ENCODE results near the gene DNAL1. TPM values are rescaled to one million over a fixed set of nuclear protein-coding genes. Genes with fewer than 3 reads are reported as not detected.

DNAL1 gene
- total and polyA plus RNA-seq, 2 donors = 4.1 to 6.0 TPM

DNA sequence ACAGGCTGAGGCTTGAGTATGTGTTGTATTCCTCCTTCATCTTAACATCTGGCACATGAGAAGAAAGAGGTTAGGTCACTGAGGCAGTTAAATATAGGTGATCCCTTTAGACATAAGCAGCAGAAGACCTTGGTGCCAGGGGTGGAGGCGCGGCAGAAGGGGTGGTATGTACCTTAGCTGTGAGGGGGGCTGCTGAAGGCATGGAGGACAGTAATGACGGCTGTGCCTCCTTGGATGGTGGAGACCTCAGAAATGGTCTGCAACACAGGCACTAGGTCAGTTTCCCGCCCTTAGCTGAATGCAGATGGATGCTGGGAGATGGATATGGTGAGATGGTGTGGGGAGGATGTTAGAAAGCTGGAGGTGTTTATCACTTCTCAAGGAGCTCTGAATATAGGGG lies 70.9 kb downstream of the DNAL1 start:
- DNase-seq (ENCODE audit: low read depth in 6 of 9, low spot score in 9 of 9) = no peak

DNA sequence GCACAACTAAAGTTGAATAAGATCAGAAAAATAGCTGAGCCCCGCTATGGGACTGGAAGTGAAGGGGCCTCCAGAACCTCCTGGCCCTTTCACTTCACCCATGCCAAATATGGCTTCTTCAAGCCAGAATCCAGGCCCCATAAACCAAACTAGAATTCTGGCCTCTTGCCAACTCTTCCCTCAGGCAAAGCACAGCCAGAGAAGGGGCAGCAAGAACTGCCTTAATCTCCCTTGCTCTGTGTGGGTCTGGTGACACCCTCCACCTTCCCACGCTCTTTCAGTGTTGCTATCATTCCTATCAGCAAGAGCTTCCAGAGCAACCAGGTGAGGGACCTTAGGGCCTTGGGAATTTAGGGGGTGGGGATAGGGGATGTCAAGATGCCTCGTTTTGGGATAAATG lies 72.5 kb downstream of the DNAL1 start:
- no peak overlapping the region for H3K4me3 ChIP-seq (ENCODE audit: low read length in 2 of 2)
- no peaks in the 10 kb centered on the region for H3K9me3 ChIP-seq (ENCODE audit: control insufficient read depth in 2 of 2, insufficient read depth in 1 of 2, low read length in 1 of 2)
- peaks cover 42 to 55% of the 10 kb centered on the region in 2 donors for H3K36me3 ChIP-seq (ENCODE audit: control insufficient read depth in 2 of 2, insufficient read depth in 2 of 2, low read length in 1 of 2)
- 97% methylated on average over 3 of the region's 3 CpGs for WGBS
- H3K27me3 ChIP-seq (ENCODE audit: control insufficient read depth in 2 of 2, insufficient read depth in 1 of 2, low read length in 1 of 2) = no peaks in the 10 kb centered on the region
- H3K27ac ChIP-seq (ENCODE audit: low read depth in 1 of 2, low read length in 1 of 2) = no peak overlapping the region
- H3K4me1 ChIP-seq (ENCODE audit: control insufficient read depth in 2 of 2, insufficient read depth in 2 of 2, low read length in 2 of 2) = peaks cover 5 to 22% of the 10 kb centered on the region in 2 donors
- no peak for DNase-seq (ENCODE audit: low read depth in 6 of 9, low spot score in 9 of 9)

More for the DNA sequence above, 70.9 kb downstream of the DNAL1 start:
- Histone ChIP-seq H3K9me3 (ENCODE audit: control insufficient read depth in 2 of 2, insufficient read depth in 1 of 2, low read length in 1 of 2) (no peaks in the 10 kb centered on the region), H3K4me1 (ENCODE audit: control insufficient read depth in 2 of 2, insufficient read depth in 2 of 2, low read length in 2 of 2) (peaks cover 5 to 25% of the 10 kb centered on the region in 2 donors), H3K4me3 (ENCODE audit: low read length in 2 of 2) (no peak overlapping the region), H3K27ac (ENCODE audit: low read depth in 1 of 2, low read length in 1 of 2) (no peak overlapping the region), H3K27me3 (ENCODE audit: control insufficient read depth in 2 of 2, insufficient read depth in 1 of 2, low read length in 1 of 2) (no peaks in the 10 kb centered on the region), H3K36me3 (ENCODE audit: control insufficient read depth in 2 of 2, insufficient read depth in 2 of 2, low read length in 1 of 2) (peaks cover 32 to 39% of the 10 kb centered on the region in 2 donors)
- WGBS = 98% methylated on average over 4 of the region's 4 CpGs

DNA sequence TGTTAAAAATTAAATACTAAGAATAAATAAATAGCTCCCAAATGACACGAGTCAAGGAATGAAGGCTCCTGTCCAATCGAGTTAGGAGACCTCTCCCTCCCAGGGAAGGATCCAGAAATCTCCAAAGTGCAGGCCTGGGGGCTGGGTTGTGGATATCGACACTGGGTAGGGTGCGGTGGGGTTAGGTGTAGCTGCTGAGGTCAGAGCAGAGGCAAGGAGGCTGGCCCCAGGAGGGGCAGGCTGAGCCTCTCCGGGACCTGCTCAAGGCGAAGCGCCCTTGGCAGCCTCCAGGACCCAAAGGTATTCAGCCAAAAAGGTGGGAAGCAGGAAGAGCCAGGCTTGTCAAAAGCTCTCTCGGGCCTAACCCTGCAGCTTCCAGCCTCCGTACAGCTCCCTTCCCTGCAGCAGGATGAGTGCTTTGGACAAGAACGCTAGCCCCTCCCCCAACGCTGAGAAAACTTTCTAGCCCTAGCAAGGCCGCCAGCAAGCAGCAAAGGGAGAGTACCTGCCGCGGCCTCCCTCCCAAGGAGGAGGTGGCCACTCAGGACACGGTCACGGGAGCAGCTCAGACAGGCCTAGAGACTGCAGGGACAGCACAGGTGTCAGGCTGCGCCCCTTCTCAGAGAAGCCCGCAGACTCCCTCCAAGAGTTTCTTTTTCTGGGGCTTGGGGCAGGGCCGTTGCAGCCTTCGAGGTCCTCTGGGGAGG lies 73.1 kb downstream of the DNAL1 start:
- Histone ChIP-seq H3K4me1 (ENCODE audit: control insufficient read depth in 2 of 2, insufficient read depth in 2 of 2, low read length in 2 of 2) (peaks cover 5 to 16% of the 10 kb centered on the region in 2 donors), H3K36me3 (ENCODE audit: control insufficient read depth in 2 of 2, insufficient read depth in 2 of 2, low read length in 1 of 2) (peaks cover 48 to 61% of the 10 kb centered on the region in 2 donors), H3K27ac (ENCODE audit: low read depth in 1 of 2, low read length in 1 of 2) (peak overlapping the region; percentile 25 to 64), H3K4me3 (ENCODE audit: low read length in 2 of 2) (no peak overlapping the region), H3K9me3 (ENCODE audit: control insufficient read depth in 2 of 2, insufficient read depth in 1 of 2, low read length in 1 of 2) (no peaks in the 10 kb centered on the region), H3K27me3 (ENCODE audit: control insufficient read depth in 2 of 2, insufficient read depth in 1 of 2, low read length in 1 of 2) (no peaks in the 10 kb centered on the region)
- 94% methylated on average over 20 of the region's 20 CpGs for WGBS
- DNase-seq (ENCODE audit: low read depth in 6 of 9, low spot score in 9 of 9) = no peak

DNA sequence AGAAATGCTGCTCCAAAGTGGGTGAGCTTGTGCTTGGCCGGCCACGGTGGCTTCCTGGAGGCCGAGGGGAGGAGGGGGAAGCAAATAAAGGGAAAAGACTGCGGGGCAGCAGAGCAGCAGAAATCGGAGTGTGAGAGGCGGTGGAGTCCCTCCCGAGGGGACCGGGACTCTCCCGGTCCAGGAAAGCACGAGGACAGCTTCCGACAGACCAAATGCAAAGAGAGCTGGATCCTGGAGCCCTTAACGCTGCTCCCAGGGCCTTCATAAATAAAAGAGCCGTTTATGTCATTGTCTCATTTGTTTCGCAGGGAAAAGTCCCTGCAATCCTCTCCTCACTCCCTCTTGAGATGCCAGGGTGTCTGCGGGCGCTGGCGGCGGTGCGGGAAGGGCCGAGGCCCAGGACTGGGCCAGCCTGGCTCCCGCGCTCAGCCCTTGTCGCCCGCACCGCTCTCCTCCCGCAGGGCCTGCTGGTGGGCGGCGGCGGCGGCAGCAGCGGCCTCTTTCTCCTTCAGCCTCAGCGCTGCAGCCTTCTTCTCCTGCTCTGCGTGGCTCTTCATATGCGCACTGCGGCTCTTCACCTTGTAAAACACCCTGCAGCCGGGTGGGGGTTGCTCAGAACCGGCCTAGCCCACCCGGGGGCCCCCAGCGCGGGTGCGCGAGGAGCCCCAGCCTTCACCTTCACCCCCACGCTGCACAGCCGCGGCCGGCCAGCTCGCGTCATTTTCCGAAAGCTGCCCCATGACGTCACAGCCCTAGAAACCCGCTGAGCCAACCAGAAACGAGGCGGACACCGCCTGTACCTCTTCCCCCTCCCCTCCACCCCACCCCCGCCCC lies 73.8 kb downstream of the DNAL1 start:
- H3K36me3 ChIP-seq (ENCODE audit: control insufficient read depth in 2 of 2, insufficient read depth in 2 of 2, low read length in 1 of 2) = peaks cover 49 to 68% of the 10 kb centered on the region in 2 donors
- 95% methylated on average over 55 of the region's 55 CpGs for WGBS
- no peaks in the 10 kb centered on the region for H3K9me3 ChIP-seq (ENCODE audit: control insufficient read depth in 2 of 2, insufficient read depth in 1 of 2, low read length in 1 of 2)
- peak overlapping the region; percentile 25 to 64 for H3K27ac ChIP-seq (ENCODE audit: low read depth in 1 of 2, low read length in 1 of 2)
- H3K4me1 ChIP-seq (ENCODE audit: control insufficient read depth in 2 of 2, insufficient read depth in 2 of 2, low read length in 2 of 2) = peaks cover 5 to 9% of the 10 kb centered on the region in 2 donors
- no peaks in the 10 kb centered on the region for H3K27me3 ChIP-seq (ENCODE audit: control insufficient read depth in 2 of 2, insufficient read depth in 1 of 2, low read length in 1 of 2)
- no peak overlapping the region for H3K4me3 ChIP-seq (ENCODE audit: low read length in 2 of 2)
- no peak for DNase-seq (ENCODE audit: low read depth in 6 of 9, low spot score in 9 of 9)

DNA sequence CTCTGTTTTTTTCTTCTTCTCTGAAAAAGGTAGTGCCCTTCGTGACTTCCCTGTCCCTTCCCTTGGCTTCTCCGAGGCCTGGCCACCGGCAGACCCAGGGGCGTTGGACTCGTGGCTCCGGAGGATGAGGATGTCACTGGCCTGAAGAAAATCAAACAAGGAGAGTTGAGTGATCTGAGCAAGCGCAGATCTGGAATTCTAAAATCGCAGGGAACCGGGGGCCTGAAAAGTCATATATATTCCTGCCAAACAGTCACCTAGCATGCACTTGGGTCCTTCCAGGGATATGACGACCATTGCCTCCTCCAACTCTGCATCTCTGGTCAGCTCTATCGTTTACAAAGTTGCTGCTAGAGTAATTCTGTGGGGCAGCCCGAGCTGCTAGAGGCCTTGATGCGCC lies 74.6 kb downstream of the DNAL1 start:
- Histone ChIP-seq H3K9me3 (ENCODE audit: control insufficient read depth in 2 of 2, insufficient read depth in 1 of 2, low read length in 1 of 2) (no peaks in the 10 kb centered on the region), H3K27ac (ENCODE audit: low read depth in 1 of 2, low read length in 1 of 2) (peak overlapping the region in 1 of 2 donors; percentile 65), H3K27me3 (ENCODE audit: control insufficient read depth in 2 of 2, insufficient read depth in 1 of 2, low read length in 1 of 2) (no peaks in the 10 kb centered on the region), H3K4me1 (ENCODE audit: control insufficient read depth in 2 of 2, insufficient read depth in 2 of 2, low read length in 2 of 2) (peaks cover 4 to 11% of the 10 kb centered on the region in 2 donors), H3K36me3 (ENCODE audit: control insufficient read depth in 2 of 2, insufficient read depth in 2 of 2, low read length in 1 of 2) (peaks cover 56 to 75% of the 10 kb centered on the region in 2 donors), H3K4me3 (ENCODE audit: low read length in 2 of 2) (no peak overlapping the region)
- 96% methylated on average over 13 of the region's 13 CpGs for WGBS
- no peak for DNase-seq (ENCODE audit: low read depth in 6 of 9, low spot score in 9 of 9)

DNA sequence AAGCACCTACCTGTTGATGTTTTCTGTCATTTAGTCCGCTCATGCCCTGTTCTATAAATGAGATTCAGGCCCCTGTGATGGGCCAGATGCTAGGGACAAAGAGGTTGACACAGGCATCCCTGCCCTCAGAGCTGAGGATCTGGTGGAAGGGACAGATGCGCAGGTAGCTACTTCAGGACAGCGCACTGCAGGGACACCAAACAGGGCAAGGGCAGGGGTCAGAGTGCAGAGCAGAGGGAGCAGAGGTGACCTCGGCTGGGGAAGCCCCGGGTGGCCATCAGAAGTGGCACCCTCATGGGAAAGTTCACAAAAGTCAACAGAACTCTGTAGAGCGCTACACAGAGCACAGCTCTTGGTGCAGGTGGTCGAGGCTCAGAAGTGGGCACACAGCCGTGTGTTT lies 75.0 kb downstream of the DNAL1 start:
- no peaks in the 10 kb centered on the region for H3K9me3 ChIP-seq (ENCODE audit: control insufficient read depth in 2 of 2, insufficient read depth in 1 of 2, low read length in 1 of 2)
- H3K27me3 ChIP-seq (ENCODE audit: control insufficient read depth in 2 of 2, insufficient read depth in 1 of 2, low read length in 1 of 2) = no peaks in the 10 kb centered on the region
- H3K27ac ChIP-seq (ENCODE audit: low read depth in 1 of 2, low read length in 1 of 2) = peak overlapping the region in 1 of 2 donors; percentile 65
- H3K4me1 ChIP-seq (ENCODE audit: control insufficient read depth in 2 of 2, insufficient read depth in 2 of 2, low read length in 2 of 2) = peaks cover under 1 to 7% of the 10 kb centered on the region in 2 donors
- peaks cover 61 to 79% of the 10 kb centered on the region in 2 donors for H3K36me3 ChIP-seq (ENCODE audit: control insufficient read depth in 2 of 2, insufficient read depth in 2 of 2, low read length in 1 of 2)
- H3K4me3 ChIP-seq (ENCODE audit: low read length in 2 of 2) = no peak overlapping the region
- DNase-seq (ENCODE audit: low read depth in 6 of 9, low spot score in 9 of 9) = no peak
- 96% methylated on average over 8 of the region's 8 CpGs for WGBS

DNA sequence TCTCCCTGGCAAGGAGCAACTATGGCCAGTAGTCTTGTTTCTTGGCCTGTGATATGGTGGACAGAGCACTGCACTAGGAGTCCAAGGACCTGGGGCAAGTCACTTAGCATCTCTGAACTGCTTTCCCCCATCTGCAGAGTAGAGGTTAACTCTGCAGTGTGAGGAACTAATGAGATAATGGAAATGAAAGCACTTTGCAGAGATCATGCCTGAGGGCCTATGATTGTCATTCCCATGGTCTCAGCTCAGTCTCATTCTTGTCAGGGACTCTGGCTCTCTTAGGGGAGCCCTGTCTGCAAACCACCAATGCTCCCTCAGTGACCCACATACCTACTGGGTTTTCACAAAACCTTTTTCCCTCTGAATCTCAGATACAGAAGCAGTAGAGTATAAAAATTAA lies 75.8 kb downstream of the DNAL1 start:
- H3K4me1 ChIP-seq (ENCODE audit: control insufficient read depth in 2 of 2, insufficient read depth in 2 of 2, low read length in 2 of 2) = peaks cover 0 to 6% of the 10 kb centered on the region in 2 donors
- H3K36me3 ChIP-seq (ENCODE audit: control insufficient read depth in 2 of 2, insufficient read depth in 2 of 2, low read length in 1 of 2) = peaks cover 69 to 88% of the 10 kb centered on the region in 2 donors
- no peak for DNase-seq (ENCODE audit: low read depth in 6 of 9, low spot score in 9 of 9)
- no peak overlapping the region for H3K27ac ChIP-seq (ENCODE audit: low read depth in 1 of 2, low read length in 1 of 2)
- no peaks in the 10 kb centered on the region for H3K9me3 ChIP-seq (ENCODE audit: control insufficient read depth in 2 of 2, insufficient read depth in 1 of 2, low read length in 1 of 2)
- H3K4me3 ChIP-seq (ENCODE audit: low read length in 2 of 2) = no peak overlapping the region
- H3K27me3 ChIP-seq (ENCODE audit: control insufficient read depth in 2 of 2, insufficient read depth in 1 of 2, low read length in 1 of 2) = no peaks in the 10 kb centered on the region

DNA sequence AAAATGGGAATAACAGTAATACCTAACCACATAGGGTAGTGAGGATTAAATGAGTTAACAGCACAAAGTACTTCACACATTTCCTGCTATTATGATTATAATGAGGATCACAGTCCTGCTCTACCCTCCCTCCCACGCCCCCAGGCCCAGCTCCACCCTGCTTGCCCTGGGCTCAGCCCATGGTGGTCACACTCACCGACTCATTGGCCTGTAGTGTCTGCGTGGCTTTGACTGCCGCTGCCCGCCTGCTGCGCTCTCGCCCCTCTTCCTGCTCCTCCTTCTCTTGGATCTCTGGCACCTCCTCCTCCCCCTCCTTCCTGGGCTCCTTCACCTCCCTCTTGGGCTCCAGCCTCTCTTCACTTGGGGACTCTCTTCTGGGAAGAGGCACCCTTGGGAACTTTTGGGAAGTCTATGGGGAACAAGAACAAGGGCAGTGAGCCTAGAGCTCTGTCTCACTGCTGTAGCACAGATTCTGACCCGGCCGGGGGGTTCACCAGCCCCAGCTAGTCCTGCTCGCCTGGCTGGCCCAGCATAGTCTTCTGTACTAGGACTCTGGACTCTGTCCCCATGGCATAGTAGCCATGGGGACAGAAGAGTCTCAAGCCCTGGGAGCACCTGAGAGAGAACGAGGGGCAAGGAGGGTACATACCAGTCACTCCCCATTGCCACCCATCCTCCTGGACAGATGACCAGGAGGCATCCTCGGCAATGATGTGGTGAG lies 76.5 kb downstream of the DNAL1 start:
- WGBS = 97% methylated on average over 12 of the region's 12 CpGs

More for the DNA sequence above, 76.5 kb downstream of the DNAL1 start:
- peaks cover 0 to 3% of the 10 kb centered on the region in 2 donors for H3K4me1 ChIP-seq (ENCODE audit: control insufficient read depth in 2 of 2, insufficient read depth in 2 of 2, low read length in 2 of 2)
- no peak overlapping the region for H3K4me3 ChIP-seq (ENCODE audit: low read length in 2 of 2)
- peaks cover 75 to 88% of the 10 kb centered on the region in 2 donors for H3K36me3 ChIP-seq (ENCODE audit: control insufficient read depth in 2 of 2, insufficient read depth in 2 of 2, low read length in 1 of 2)
- no peak overlapping the region for H3K27ac ChIP-seq (ENCODE audit: low read depth in 1 of 2, low read length in 1 of 2)
- DNase-seq (ENCODE audit: low read depth in 6 of 9, low spot score in 9 of 9) = no peak
- H3K9me3 ChIP-seq (ENCODE audit: control insufficient read depth in 2 of 2, insufficient read depth in 1 of 2, low read length in 1 of 2) = no peaks in the 10 kb centered on the region
- no peaks in the 10 kb centered on the region for H3K27me3 ChIP-seq (ENCODE audit: control insufficient read depth in 2 of 2, insufficient read depth in 1 of 2, low read length in 1 of 2)
